Measurements from ENCODE around the gene RNASET2.

The RNASET2 gene

GRCh38 chr6:166996406-166996805, 40.1 kb upstream of the RNASET2 start:
- Histone ChIP-seq H3K4me1 (peaks cover 22% of the 10 kb centered on the region), H3K9ac (no peak overlapping the region), H3K4me3 (no peak overlapping the region), H3K9me3 (no peaks in the 10 kb centered on the region), H3K4me2 (no peak overlapping the region), H3K27ac (no peak overlapping the region), H3K36me3 (peaks cover 61% of the 10 kb centered on the region), H3K27me3 (no peaks in the 10 kb centered on the region), H4K20me1 (peaks cover 27% of the 10 kb centered on the region)
- no peak for TF ChIP-seq Cebpa-rat (IDR thresholded peaks at IDR 0.05)

- H3K4me1 ChIP-seq: peaks cover 6% of the 10 kb centered on the region; the same call in 1 of the 2 replicates
- no peak overlapping the region for H3K27ac ChIP-seq
- H3K36me3 ChIP-seq: peaks cover 48% of the 10 kb centered on the region
- peaks cover 13% of the 10 kb centered on the region for H3K9me3 ChIP-seq
- no peaks in the 10 kb centered on the region for H4K20me1 ChIP-seq
- TF ChIP-seq Cebpa-rat (IDR thresholded peaks at IDR 0.05): no peak
- no peak overlapping the region for H3K4me2 ChIP-seq
- no peak overlapping the region for H3K4me3 ChIP-seq
- no peak overlapping the region for H3K9ac ChIP-seq
- no peaks in the 10 kb centered on the region for H3K27me3 ChIP-seq
Measured at GRCh38 chr6:166989427-166990032, 33.2 kb upstream of the RNASET2 start.

DNA sequence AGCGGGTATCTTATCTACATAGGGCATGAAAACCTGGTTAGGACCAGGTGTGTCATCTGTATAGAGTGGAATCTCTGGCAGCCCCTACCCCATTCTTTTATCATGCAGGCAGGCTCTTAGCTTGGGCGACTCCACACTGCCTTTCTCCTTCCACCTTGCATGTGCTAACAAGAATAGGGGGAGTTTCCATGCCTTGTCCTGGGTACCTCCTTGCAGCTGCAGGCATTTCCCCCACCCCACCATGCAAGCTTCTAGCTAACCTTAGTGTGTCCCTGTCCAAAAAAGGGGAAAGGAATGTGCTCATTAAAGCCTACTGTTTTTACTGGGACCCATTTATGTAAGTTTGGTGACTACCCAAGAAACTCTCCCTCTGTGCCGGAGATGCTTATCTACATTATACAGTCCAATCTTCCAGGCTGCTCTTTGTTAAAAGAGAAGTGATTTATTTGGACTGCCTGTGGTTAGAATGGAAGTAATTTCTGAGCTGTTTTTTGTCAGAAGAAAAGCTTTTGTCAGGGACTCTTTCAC, 32.4 kb upstream of the RNASET2 start:
- Histone ChIP-seq H3K4me2 (no peak overlapping the region), H3K4me3 (no peak overlapping the region)

GRCh38 chr6:166987930-166988329, 31.6 kb upstream of the RNASET2 start:
- Histone ChIP-seq H3K36me3 (peaks cover 37% of the 10 kb centered on the region), H3K27ac (no peak overlapping the region), H3K4me1 (peaks cover 6% of the 10 kb centered on the region; the same call in 1 of the 2 replicates), H3K9ac (no peak overlapping the region), H3K27me3 (no peaks in the 10 kb centered on the region), H3K4me2 (no peak overlapping the region), H3K9me3 (peaks cover 13% of the 10 kb centered on the region), H4K20me1 (no peaks in the 10 kb centered on the region), H3K4me3 (no peak overlapping the region)
- TF ChIP-seq Cebpa-rat (IDR thresholded peaks at IDR 0.05): no peak

More for the DNA sequence above, 32.4 kb upstream of the RNASET2 start:
- Histone ChIP-seq H3K27me3 (no peaks in the 10 kb centered on the region), H3K36me3 (peaks cover 42% of the 10 kb centered on the region), H4K20me1 (no peaks in the 10 kb centered on the region), H3K27ac (no peak overlapping the region), H3K9ac (no peak overlapping the region), H3K4me1 (peaks cover 6% of the 10 kb centered on the region; the same call in 1 of the 2 replicates), H3K9me3 (peaks cover 13% of the 10 kb centered on the region)
- TF ChIP-seq Cebpa-rat (IDR thresholded peaks at IDR 0.05): no peak

DNA sequence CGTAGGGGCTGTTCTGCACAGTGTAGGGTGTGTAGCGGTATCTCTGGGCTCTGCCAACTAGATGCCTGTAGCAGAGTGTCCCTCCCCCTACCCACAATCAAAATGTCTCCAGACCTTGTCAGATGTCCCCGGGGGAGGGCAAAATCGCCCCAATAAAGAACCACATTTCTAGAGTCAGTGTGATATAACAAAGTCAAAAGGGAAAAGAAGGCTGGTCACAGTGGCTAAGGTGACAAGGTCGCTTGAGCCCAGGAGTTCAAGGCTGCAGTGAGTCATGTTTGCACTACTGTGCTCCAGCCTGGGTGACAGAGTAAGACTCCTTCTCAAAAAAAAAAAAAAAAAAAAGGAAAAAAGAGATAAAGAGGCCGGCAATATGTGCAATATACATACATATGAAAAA, 31.1 kb upstream of the RNASET2 start:
- Histone ChIP-seq H3K9me3 (peaks cover 13% of the 10 kb centered on the region), H3K9ac (no peak overlapping the region), H3K27me3 (no peaks in the 10 kb centered on the region), H3K4me1 (peaks cover 6% of the 10 kb centered on the region; the same call in 1 of the 2 replicates), H3K36me3 (peaks cover 37% of the 10 kb centered on the region), H3K4me2 (no peak overlapping the region), H3K4me3 (no peak overlapping the region), H3K27ac (no peak overlapping the region), H4K20me1 (no peaks in the 10 kb centered on the region)
- no peak for TF ChIP-seq Cebpa-rat (IDR thresholded peaks at IDR 0.05)

DNA sequence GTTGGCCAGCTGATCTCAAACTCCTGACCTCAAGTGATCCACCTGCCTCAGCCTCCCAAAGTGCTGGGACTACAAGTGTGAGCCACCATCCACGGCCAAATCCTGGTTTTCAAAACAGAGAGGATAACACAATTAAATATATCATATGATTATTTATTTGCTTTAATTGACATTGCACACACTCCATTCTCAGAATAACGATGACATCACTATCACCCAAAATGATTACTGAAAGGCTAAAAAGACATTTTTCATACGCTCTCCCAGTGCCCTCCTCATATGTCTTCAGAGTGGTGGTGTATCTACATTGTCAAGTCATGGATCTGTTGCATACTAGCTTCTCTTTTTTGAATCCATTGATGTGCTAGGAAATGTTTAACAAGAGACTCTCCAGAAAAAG, 24.4 kb upstream of the RNASET2 start:
- Histone ChIP-seq H3K4me3 (no peak overlapping the region), H3K9me3 (peaks cover 5% of the 10 kb centered on the region), H3K27me3 (no peaks in the 10 kb centered on the region), H3K27ac (no peak overlapping the region), H3K4me1 (no peaks in the 10 kb centered on the region), H4K20me1 (no peaks in the 10 kb centered on the region), H3K4me2 (no peak overlapping the region), H3K36me3 (peaks cover 66% of the 10 kb centered on the region), H3K9ac (no peak overlapping the region)
- no peak for TF ChIP-seq Cebpa-rat (IDR thresholded peaks at IDR 0.05)

DNA sequence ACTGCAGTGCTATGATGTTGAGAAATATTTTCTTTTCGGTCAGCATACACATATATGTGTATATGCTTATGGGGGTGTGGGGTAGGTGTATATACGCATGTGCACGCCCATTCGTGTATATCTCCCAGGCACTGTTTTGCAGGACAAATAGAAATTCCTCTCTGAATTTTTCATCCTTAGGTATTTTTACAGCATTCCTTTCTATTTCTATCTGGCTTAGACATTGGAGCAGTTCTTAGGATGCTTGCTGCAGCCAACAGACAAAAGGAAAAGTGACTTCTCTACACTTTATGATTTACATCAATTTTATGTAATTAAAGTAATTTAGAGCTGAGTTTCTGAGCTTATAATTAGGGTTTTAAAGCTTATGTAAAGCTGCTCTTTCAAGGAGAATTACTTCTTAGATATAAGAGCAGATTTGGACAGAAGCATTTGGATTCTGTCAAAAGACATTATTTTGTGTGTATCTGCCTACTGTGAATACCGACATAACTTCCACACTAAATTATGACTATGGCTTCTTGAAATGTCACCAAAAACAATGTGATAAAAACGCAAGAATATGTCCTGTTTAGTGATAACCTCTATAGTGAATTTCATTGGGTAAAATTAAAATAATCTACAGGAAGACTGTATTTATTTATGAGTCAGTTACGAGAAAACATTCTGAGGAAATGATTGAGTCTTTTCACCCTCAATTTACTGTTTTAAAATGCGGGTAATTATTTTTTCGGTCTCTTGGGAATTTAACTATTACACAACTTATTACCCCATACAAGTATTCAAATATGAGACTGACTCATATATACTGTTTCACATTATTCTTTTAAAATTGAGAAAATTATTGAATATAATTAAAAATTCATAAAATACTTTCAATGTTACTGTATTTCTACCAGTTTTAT, 21.5 kb upstream of the RNASET2 start:
- Histone ChIP-seq H4K20me1 (no peaks in the 10 kb centered on the region), H3K9ac (no peak overlapping the region), H3K4me1 (no peaks in the 10 kb centered on the region), H3K27ac (no peak overlapping the region), H3K9me3 (peaks cover 7% of the 10 kb centered on the region; the same call in 1 of the 2 replicates), H3K27me3 (no peaks in the 10 kb centered on the region), H3K4me3 (no peak overlapping the region), H3K36me3 (peaks cover 78% of the 10 kb centered on the region), H3K4me2 (no peak overlapping the region)
- TF ChIP-seq Cebpa-rat (IDR thresholded peaks at IDR 0.05): no peak

DNA sequence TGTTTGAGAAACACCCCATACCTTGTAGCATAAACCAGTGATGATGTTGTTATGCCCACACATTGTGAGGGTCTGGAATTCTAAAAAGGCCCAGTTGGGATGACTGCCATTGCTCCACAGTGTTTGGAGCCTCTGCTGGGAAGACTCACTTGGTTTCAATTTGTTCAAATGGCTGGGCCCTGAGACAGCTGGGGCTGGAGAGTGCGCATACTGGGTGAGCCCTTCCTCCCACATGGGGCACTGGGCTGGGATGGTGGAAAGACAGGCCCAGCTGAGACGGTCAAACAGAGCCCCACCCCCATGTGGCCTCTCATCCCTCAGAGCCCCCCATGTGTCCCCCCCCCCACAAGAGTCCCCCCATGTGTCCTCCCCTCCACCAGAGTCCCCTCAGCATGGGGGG, 20.3 kb upstream of the RNASET2 start:
- Histone ChIP-seq H3K9ac (no peak overlapping the region), H3K4me1 (peaks cover 10% of the 10 kb centered on the region), H3K4me3 (no peak overlapping the region), H3K9me3 (peaks cover 11% of the 10 kb centered on the region; the same call in 1 of the 2 replicates), H3K36me3 (peaks cover 73% of the 10 kb centered on the region), H3K4me2 (no peak overlapping the region), H3K27ac (no peak overlapping the region), H3K27me3 (no peaks in the 10 kb centered on the region), H4K20me1 (no peaks in the 10 kb centered on the region)
- TF ChIP-seq Cebpa-rat (IDR thresholded peaks at IDR 0.05): no peak

GRCh38 chr6:166972101-166972500, 15.8 kb upstream of the RNASET2 start:
- no peaks in the 10 kb centered on the region for H4K20me1 ChIP-seq
- H3K36me3 ChIP-seq: peaks cover 50% of the 10 kb centered on the region
- H3K27ac ChIP-seq: peak overlapping the region; percentile 69
- H3K4me3 ChIP-seq: no peak overlapping the region
- peak overlapping the region; percentile 61 for H3K4me2 ChIP-seq
- H3K9ac ChIP-seq: no peak overlapping the region
- H3K9me3 ChIP-seq: peaks cover 16% of the 10 kb centered on the region; the same call in 1 of the 2 replicates
- no peaks in the 10 kb centered on the region for H3K27me3 ChIP-seq
- TF ChIP-seq Cebpa-rat (IDR thresholded peaks at IDR 0.05): no peak
- peaks cover 39% of the 10 kb centered on the region for H3K4me1 ChIP-seq

DNA sequence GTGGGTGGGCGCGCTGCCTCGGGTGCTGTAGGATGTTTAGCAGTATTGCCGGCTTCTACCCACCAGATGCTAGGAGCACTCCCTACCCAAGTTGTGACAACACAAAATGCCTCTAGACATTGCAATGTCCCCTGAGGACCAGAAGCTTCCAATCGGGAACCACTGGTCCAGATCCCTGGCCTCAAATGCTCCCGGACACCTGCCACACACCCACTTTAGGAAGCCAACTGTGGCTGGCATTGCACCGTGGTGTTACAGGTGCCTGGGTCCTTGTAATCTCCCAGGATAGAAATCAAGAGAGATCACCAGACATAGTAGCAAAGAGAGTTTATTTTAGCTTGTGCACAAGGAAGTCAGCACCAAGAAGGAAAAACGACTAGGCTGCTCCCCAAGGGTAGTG, 14.9 kb upstream of the RNASET2 start:
- no peak overlapping the region for H3K9ac ChIP-seq
- H4K20me1 ChIP-seq: no peaks in the 10 kb centered on the region
- H3K27me3 ChIP-seq: no peaks in the 10 kb centered on the region
- H3K9me3 ChIP-seq: peaks cover 24% of the 10 kb centered on the region
- H3K36me3 ChIP-seq: peaks cover 43% of the 10 kb centered on the region
- H3K4me1 ChIP-seq: peaks cover 39% of the 10 kb centered on the region
- H3K27ac ChIP-seq: peak overlapping the region; percentile 69
- H3K4me3 ChIP-seq: no peak overlapping the region
- peak overlapping the region; percentile 61 for H3K4me2 ChIP-seq
- no peak for TF ChIP-seq Cebpa-rat (IDR thresholded peaks at IDR 0.05)
